ENCODE data around the gene LARGE1. TPM values are rescaled to one million over a fixed set of nuclear protein-coding genes. Genes with fewer than 3 reads are reported as not detected.

LARGE1 gene
- total RNA-seq, 4 donors from 2014 or later, result 24.9 to 51.0 (median 32.7) TPM

DNA sequence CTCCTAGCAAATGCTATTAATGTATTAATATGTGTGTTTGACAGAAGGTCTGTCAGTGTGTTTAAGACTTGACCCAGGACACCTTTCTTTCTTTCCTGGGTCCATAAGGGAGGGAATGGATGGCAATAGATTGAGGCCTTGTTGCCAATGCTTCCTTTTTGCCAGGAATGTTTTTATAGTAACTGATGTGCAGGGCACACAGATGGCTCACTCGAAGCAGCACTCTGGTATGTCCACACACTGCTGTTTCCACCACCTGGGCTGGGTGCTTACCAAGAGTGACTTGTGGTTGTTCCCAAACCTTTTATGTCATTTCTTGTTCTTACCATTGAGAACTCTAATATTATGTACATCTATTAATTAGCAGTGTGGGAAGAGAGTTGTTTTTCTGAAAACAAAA lies 465.2 kb downstream of the LARGE1 start:
- Histone ChIP-seq H3K27ac (no peak overlapping the region), H3K4me1 (no peaks in the 10 kb centered on the region), H3K4me3 (no peak overlapping the region), H3K36me3 (no peaks in the 10 kb centered on the region), H3K9me3 (no peaks in the 10 kb centered on the region), H3K27me3 (no peaks in the 10 kb centered on the region)
- TF ChIP-seq CTCF (IDR thresholded peaks at IDR 0.05) (no peak), EP300 (IDR thresholded peaks at IDR 0.05) (no peak), POLR2A (IDR thresholded peaks at IDR 0.05) (no peak)
- WGBS, 2 donors, result 79 to 96% methylated on average over 1 of the region's 1 CpG
- no peak for DNase-seq (ENCODE audit: low spot score in 2 of 2)

GRCh38 chr22:33451866-33452469 lies 468.3 kb downstream of the LARGE1 start:
- H3K27me3 ChIP-seq, result no peaks in the 10 kb centered on the region
- no peak overlapping the region for H3K4me3 ChIP-seq
- TF ChIP-seq EP300 (IDR thresholded peaks at IDR 0.05), result no peak
- no peak for TF ChIP-seq POLR2A (IDR thresholded peaks at IDR 0.05)
- no peak for TF ChIP-seq CTCF (IDR thresholded peaks at IDR 0.05)
- no peaks in the 10 kb centered on the region for H3K9me3 ChIP-seq
- no peaks in the 10 kb centered on the region for H3K4me1 ChIP-seq
- no peak overlapping the region for H3K27ac ChIP-seq
- DNase-seq (ENCODE audit: low spot score in 2 of 2), result no peak
- 58 to 65% methylated on average over 6 of the region's 6 CpGs for WGBS, 2 donors
- no peaks in the 10 kb centered on the region for H3K36me3 ChIP-seq

DNA sequence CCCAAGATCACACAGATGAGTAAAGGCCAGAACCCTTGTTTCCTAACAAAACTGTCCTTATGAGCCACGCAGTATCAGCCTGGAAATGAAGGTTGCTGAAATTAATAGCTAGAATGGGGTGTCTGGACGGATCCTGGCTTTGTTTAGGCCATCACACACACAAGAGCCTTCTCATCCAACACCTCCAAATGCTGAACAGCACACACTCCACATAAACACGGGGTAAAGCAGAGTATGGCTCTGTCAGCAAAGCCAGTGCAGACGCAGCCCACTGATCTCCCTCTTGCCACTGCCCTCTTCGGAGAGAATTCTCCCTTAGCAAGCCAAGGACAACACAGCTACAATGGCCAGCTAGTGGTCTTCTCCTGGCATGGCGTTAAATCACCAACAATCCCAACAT lies 469.5 kb downstream of the LARGE1 start:
- Histone ChIP-seq H3K27me3 (no peaks in the 10 kb centered on the region), H3K36me3 (no peaks in the 10 kb centered on the region)

DNA sequence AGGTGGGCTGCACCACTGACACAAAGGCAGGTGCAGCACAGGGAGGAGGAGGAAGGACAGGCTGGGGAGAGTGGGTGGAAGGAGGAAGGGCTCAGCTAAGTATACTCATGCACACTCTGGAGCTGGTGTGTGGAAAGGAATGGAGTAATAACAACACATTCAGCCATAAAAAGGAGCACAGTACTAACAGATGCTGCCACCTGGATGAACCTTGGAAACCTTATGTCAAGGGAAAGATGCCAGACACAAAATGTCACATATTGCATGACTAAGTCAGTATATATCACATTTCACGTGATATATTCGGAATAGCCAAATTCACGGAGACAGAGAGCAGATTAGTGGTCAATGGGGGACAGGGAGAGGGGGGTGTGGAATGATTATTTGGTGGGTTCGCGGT lies 472.5 kb downstream of the LARGE1 start:
- DNase-seq (ENCODE audit: low spot score in 2 of 2), result no peak
- H3K36me3 ChIP-seq, result no peaks in the 10 kb centered on the region
- H3K9me3 ChIP-seq, result no peaks in the 10 kb centered on the region
- TF ChIP-seq POLR2A (IDR thresholded peaks at IDR 0.05) (no peak), CTCF (IDR thresholded peaks at IDR 0.05) (no peak), EP300 (IDR thresholded peaks at IDR 0.05) (no peak)
- H3K4me1 ChIP-seq, result peaks cover 0 to 10% (median 0%) of the 10 kb centered on the region in 4 donors
- H3K27me3 ChIP-seq, result no peaks in the 10 kb centered on the region
- H3K27ac ChIP-seq, result no peak overlapping the region
- 88 to 97% methylated on average over 5 of the region's 5 CpGs for WGBS, 2 donors
- H3K4me3 ChIP-seq, result no peak overlapping the region

More for the DNA sequence above, 469.5 kb downstream of the LARGE1 start:
- no peak for TF ChIP-seq EP300 (IDR thresholded peaks at IDR 0.05)
- Histone ChIP-seq H3K9me3 (no peaks in the 10 kb centered on the region), H3K4me1 (no peaks in the 10 kb centered on the region), H3K4me3 (no peak overlapping the region), H3K27ac (no peak overlapping the region)
- 85 to 90% methylated on average over 6 of the region's 6 CpGs for whole genome bisulfite sequencing, 2 donors
- no peak for DNase-seq (ENCODE audit: low spot score in 2 of 2)

DNA sequence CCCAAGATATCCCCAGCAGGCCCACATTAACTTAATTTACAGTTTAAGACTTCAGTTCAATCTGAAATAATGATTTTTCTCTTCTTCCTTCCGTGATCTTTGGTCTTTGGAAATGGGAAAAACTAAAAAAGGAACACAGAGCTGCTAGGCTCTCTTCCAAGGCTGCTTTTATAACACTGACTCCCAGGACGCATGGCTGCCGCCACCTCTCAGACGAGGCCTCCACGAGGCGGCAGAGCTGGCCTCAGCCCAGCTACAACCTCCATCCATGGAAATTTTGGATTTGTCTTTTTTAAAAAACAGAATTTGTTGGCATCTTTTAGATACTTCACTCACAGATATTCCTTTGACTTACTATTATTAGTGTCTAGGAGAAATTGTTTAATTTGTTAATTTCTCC lies 476.6 kb downstream of the LARGE1 start:
- H3K27me3 ChIP-seq, result no peaks in the 10 kb centered on the region
- DNase-seq (ENCODE audit: low spot score in 2 of 2), result no peak
- TF ChIP-seq CTCF (IDR thresholded peaks at IDR 0.05) (no peak), EP300 (IDR thresholded peaks at IDR 0.05) (no peak), POLR2A (IDR thresholded peaks at IDR 0.05) (no peak)
- H3K4me3 ChIP-seq, result no peak overlapping the region
- H3K4me1 ChIP-seq, result peaks cover 0 to 19% (median 0%) of the 10 kb centered on the region in 4 donors
- no peak overlapping the region for H3K27ac ChIP-seq
- H3K36me3 ChIP-seq, result no peaks in the 10 kb centered on the region
- WGBS, 2 donors, result 47 to 52% methylated on average over 6 of the region's 6 CpGs
- H3K9me3 ChIP-seq, result no peaks in the 10 kb centered on the region

All from tibial nerve (tissue), 4 donors.